GM23248 (cell line): Measurements from ENCODE around the gene CALD1.

Experiments
- EZH2 ChIP-seq: fragments of 200-600 bp; sonication (generic); IDR thresholded peaks from 2 replicates; pipeline ENCODE4 v1.6.1; 2018; ENCODE audit warnings: antibody characterized with exemption, mild to moderate bottlenecking; ENCODE audit not compliant: insufficient read depth, poor library complexity, severe bottlenecking
- EZH2phosphoT487 ChIP-seq: fragments of 200-600 bp; sonication (generic); IDR thresholded peaks from 2 replicates; pipeline ENCODE4 v1.6.1; 2018; ENCODE audit warnings: antibody characterized with exemption, moderate library complexity, mild to moderate bottlenecking, low read depth; ENCODE audit not compliant: insufficient read depth

- no peak for TF ChIP-seq EZH2
- TF ChIP-seq EZH2phosphoT487, result no peak
These were observed 71.7 kb downstream of the CALD1 start for GRCh38 chr7:134851141-134851540.
